H1 (cell line): Measurements from ENCODE around the gene PRR30.

Experiments
- CEBPB ChIP-seq: IDR thresholded peaks from 2 replicates; pipeline ENCODE4 v1.6.1; 2012; ENCODE audit warnings: low read depth, low read length
- EP300 ChIP-seq, 2 experiments: IDR thresholded peaks; 1 replicate in 1 of 2; 2 replicates in 1 of 2; pipeline ENCODE4 v1.6.1; 2011 to 2012; ENCODE audit warnings: low read depth in 2 of 2, low read length in 2 of 2, mild to moderate bottlenecking in 2 of 2, borderline replicate concordance in 1 of 2, inconsistent platforms in 1 of 2, moderate library complexity in 1 of 2
- EZH2 ChIP-seq: fragments of 200-600 bp; sonication (generic); IDR thresholded peaks from 2 replicates; pipeline ENCODE4 v1.7.1; 2012; ENCODE audit warnings: low read depth, mild to moderate bottlenecking, moderate library complexity, low read length, inconsistent platforms; ENCODE audit not compliant: severe bottlenecking
- JUN ChIP-seq: IDR thresholded peaks from 2 replicates; pipeline ENCODE4 v1.6.1; 2011; ENCODE audit warnings: low read depth, mild to moderate bottlenecking, improper control_type of control experiment, low read length
- POLR2AphosphoS5 ChIP-seq: IDR thresholded peaks from 2 replicates; pipeline ENCODE4 v1.6.1; 2011; ENCODE audit warnings: low read depth, low read length
- RFX5 ChIP-seq: IDR thresholded peaks from 2 replicates; pipeline ENCODE4 v1.6.1; 2011; ENCODE audit warnings: low read depth, low read length, improper control_type of control experiment, borderline replicate concordance
- RXRA ChIP-seq: IDR thresholded peaks from 2 replicates; pipeline ENCODE4 v1.6.1; 2011; ENCODE audit warnings: low read depth, mild to moderate bottlenecking, low read length, moderate library complexity; ENCODE audit not compliant: insufficient read depth
- SIN3A ChIP-seq, 2 experiments: IDR thresholded peaks in 1 of 2; conservative IDR thresholded peaks in 1 of 2; 2 replicates each; pipeline ENCODE4 v1.6.1; 2011 to 2012; ENCODE audit warnings: low read length in 2 of 2, improper control_type of control experiment in 1 of 2, low read depth in 1 of 2, mild to moderate bottlenecking in 1 of 2
- SIX5 ChIP-seq: IDR thresholded peaks from 2 replicates; pipeline ENCODE4 v1.6.1; 2011; ENCODE audit warnings: mild to moderate bottlenecking, low read depth, low read length
- SP1 ChIP-seq: IDR thresholded peaks from 2 replicates; pipeline ENCODE4 v1.6.1; 2011; ENCODE audit warnings: low read depth, low read length
- TBP ChIP-seq: IDR thresholded peaks from 2 replicates; pipeline ENCODE4 v1.6.1; 2011; ENCODE audit warnings: low read depth, low read length, improper control_type of control experiment
- YY1 ChIP-seq: IDR thresholded peaks from 2 replicates; pipeline ENCODE4 v1.6.1; 2011; ENCODE audit warnings: low read depth, mild to moderate bottlenecking, low read length
- TF ChIP-seq, protein P1 (sequence below): IDR thresholded peaks from 2 replicates; pipeline ENCODE4 v1.6.1; 2011; ENCODE audit warnings: low read length, improper control_type of control experiment
- TF ChIP-seq, protein P2 (sequence below), 3 experiments: IDR thresholded peaks; 1 replicate in 2 of 3; 2 replicates in 1 of 3; pipeline versions ENCODE4 v1.5.1 to v1.6.1; 2011; ENCODE audit warnings: low read length in 3 of 3, mild to moderate bottlenecking in 3 of 3, inconsistent platforms in 2 of 3, low read depth in 1 of 3, moderate library complexity in 1 of 3; ENCODE audit not compliant: insufficient read depth in 1 of 3; ENCODE audit errors: control extremely low read depth in 1 of 3

DNA sequence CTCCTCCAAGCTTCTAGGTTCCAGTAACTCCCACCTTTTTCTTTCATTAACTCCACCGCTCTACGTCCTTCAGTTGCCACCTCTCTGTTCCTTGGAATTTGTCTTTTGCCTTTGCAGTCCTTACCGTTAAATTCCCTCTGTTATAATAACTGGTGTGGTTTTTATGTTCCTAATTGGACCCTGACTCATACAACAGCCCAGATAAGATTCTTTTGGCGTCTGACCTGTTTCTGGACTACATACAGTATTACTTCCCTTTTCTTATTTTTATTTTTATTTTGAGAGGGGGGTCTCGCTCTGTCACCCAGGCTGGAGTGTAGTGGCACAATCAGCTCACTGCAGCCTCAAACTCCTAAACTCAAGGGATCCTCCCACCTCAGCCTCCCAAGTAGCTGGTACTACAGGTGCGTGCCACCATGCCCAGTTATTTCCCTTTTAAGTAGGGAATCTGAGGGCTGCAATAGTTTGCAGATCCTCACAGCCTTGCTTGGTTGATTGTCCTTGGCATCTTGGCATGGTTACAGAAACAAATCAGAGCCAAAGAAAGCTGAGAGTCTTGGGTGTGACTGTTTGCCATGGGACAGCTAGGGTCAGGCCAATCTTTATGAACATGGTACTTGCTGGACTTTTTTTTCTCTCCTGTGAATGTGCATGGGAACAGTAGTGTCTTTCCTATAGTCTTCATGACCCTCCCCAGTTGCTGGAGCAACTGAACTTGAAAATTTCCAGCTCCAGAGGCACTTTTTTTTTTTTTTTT, 31.5 kb upstream of the PRR30 start:
- TF ChIP-seq YY1: no peak
- TF ChIP-seq, protein P1, sequence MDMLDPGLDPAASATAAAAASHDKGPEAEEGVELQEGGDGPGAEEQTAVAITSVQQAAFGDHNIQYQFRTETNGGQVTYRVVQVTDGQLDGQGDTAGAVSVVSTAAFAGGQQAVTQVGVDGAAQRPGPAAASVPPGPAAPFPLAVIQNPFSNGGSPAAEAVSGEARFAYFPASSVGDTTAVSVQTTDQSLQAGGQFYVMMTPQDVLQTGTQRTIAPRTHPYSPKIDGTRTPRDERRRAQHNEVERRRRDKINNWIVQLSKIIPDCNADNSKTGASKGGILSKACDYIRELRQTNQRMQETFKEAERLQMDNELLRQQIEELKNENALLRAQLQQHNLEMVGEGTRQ: no peak
- TF ChIP-seq EZH2: no peak
- TF ChIP-seq CEBPB: no peak
- TF ChIP-seq, protein P2, sequence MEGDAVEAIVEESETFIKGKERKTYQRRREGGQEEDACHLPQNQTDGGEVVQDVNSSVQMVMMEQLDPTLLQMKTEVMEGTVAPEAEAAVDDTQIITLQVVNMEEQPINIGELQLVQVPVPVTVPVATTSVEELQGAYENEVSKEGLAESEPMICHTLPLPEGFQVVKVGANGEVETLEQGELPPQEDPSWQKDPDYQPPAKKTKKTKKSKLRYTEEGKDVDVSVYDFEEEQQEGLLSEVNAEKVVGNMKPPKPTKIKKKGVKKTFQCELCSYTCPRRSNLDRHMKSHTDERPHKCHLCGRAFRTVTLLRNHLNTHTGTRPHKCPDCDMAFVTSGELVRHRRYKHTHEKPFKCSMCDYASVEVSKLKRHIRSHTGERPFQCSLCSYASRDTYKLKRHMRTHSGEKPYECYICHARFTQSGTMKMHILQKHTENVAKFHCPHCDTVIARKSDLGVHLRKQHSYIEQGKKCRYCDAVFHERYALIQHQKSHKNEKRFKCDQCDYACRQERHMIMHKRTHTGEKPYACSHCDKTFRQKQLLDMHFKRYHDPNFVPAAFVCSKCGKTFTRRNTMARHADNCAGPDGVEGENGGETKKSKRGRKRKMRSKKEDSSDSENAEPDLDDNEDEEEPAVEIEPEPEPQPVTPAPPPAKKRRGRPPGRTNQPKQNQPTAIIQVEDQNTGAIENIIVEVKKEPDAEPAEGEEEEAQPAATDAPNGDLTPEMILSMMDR (IDR thresholded peaks at IDR 0.05; ENCODE audit: control extremely low read depth in 1 of 3, insufficient read depth in 1 of 3, low read depth in 1 of 3, low read length in 3 of 3): no peak
- TF ChIP-seq POLR2AphosphoS5: no peak
- no peak for TF ChIP-seq SIN3A (conservative IDR thresholded peaks at IDR 0.05 in 1 of 2, IDR thresholded peaks at IDR 0.05 in 1 of 2; ENCODE audit: low read depth in 1 of 2, low read length in 2 of 2)
- no peak for TF ChIP-seq SIX5
- no peak for TF ChIP-seq RXRA
- no peak for TF ChIP-seq SP1
- no peak for TF ChIP-seq RFX5
- no peak for TF ChIP-seq EP300 (IDR thresholded peaks at IDR 0.05; ENCODE audit: borderline replicate concordance in 1 of 2, low read depth in 2 of 2, low read length in 2 of 2)
- TF ChIP-seq JUN: no peak
- no peak for TF ChIP-seq TBP
